ENCODE results near the gene STRIP1. TPM values are rescaled to one million over a fixed set of nuclear protein-coding genes. Genes with fewer than 3 reads are reported as not detected.
"Not testable (repeated sequence)": the region's sequence is repeated elsewhere in the genome, so short reads cannot be mapped to it uniquely, and the experiment has no call there.

STRIP1 gene
- total and polyA plus RNA-seq, 10 of the 15 experiments (the other 5 are each of a cell fraction or from before 2014, with no cell fraction given), result 6.3 to 26.6 (median 18.0) TPM

DNA sequence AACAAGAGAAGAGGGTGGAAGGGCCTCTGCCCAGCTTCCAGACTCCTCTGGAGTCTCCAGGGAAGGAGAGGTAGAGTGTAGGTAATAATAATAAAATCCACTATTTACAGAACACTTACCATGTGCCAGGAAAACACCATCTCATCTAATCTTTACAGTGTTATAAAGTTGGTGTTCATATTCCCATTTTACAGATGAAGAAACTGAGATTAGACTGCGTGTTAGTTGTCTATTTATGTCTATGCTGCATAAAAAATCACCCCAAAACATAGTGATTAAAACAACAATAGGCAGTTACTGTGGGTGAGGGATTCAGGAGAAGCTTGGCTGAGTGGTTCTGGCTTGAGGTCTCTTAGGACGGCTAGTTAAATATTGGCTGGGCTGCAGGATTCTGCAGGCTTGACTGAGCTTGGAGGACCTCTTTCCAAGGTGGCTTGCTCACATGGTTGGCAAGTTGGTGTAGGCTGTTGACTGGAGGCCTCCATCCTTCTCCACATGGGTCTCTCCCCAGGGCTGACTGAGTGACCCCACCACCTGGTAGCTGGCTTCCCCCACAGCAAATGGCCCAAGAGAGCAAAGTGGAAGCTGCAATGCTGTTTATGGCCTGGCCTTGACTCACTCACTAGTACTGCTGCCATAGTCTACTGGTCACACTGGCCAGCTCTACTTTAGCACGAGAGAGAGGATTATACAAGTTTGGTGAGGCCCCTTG is 42.5 kb downstream of the STRIP1 start (continued):
- no peak for TF ChIP-seq ZBTB4 (CRISPR knock-in tag; IDR thresholded peaks at IDR 0.05)

- DNase-seq (ENCODE audit: low read depth, low spot score); H3K9ac ChIP-seq (ENCODE audit: control insufficient read depth, insufficient read depth, low read length); H3K4me1 ChIP-seq (ENCODE audit: control insufficient read depth, insufficient read depth, low read length); H3K79me2 ChIP-seq (ENCODE audit: control insufficient read depth, insufficient read depth, low read length); in situ Hi-C loops (cut with MboI); H4K20me1 ChIP-seq (ENCODE audit: control insufficient read depth, insufficient read depth); ATAC-seq; POLR2A ChIA-PET; H3K9me3 ChIP-seq (replicated peaks; ENCODE audit: control insufficient read depth, insufficient read depth, low read length); H3K4me3 ChIP-seq; RAD21 ChIA-PET (ENCODE audit: unreplicated experiment); BruUV-seq (replicated peaks); H3K27me3 ChIP-seq (replicated peaks in 1 of 2; ENCODE audit: control insufficient read depth in 2 of 2, insufficient read depth in 2 of 2, low read length in 1 of 2); H3K36me3 ChIP-seq (ENCODE audit: control insufficient read depth in 2 of 2, insufficient read depth in 2 of 2, low read length in 1 of 2); SMC1A ChIA-PET (ENCODE audit: uncharacterized antibody, unreplicated experiment); H3K4me2 ChIP-seq (ENCODE audit: control insufficient read depth, insufficient read depth); H2AFZ ChIP-seq (ENCODE audit: control insufficient read depth, low read depth, low read length); H3K27ac ChIP-seq (ENCODE audit: control insufficient read depth, insufficient read depth); FAIRE-seq: not testable (repeated sequence)
- intact Hi-C loops (cut with micrococcal nuclease; ENCODE audit: unreplicated experiment), result loop anchor here (10.0 kb wide), 1 partner anchor 385 kb away; no protein-coding TSS in a partner anchor
- 0 out of 2 replicates have a peak, but pooled peaks have one; percentile 61 for TF ChIP-seq EED (IDR thresholded peaks at IDR 0.05; ENCODE audit: low read depth)
- peak in 1 of 2 experiments; percentile 39; a peak in 2 of 4 replicates for TF ChIP-seq IKZF2 (IDR thresholded peaks at IDR 0.05)
- CTCF ChIA-PET, result interaction anchor here (0.7 kb wide), 1 partner anchor 73 kb away, joined by 3 read pairs; no protein-coding TSS in a partner anchor
- 41% methylated on average over 2 of the region's 2 CpGs for WGBS (ENCODE audit: insufficient coverage, insufficient replicate concordance, low lambda C conversion rate, missing lambda C conversion rate)
Observed at GRCh38 chr1:110079995-110080394, 45.6 kb downstream of the STRIP1 start.
